ENCODE measurements around the gene C2orf66. TPM values are rescaled to one million over a fixed set of nuclear protein-coding genes. Genes with fewer than 3 reads are reported as not detected.

Gene C2orf66
- 0.32 TPM in 1 of 2 replicates, not detected in the other for total RNA-seq (2014; rRNA removed)
- polyA plus RNA-seq (2012) = 0.04 TPM

DNA sequence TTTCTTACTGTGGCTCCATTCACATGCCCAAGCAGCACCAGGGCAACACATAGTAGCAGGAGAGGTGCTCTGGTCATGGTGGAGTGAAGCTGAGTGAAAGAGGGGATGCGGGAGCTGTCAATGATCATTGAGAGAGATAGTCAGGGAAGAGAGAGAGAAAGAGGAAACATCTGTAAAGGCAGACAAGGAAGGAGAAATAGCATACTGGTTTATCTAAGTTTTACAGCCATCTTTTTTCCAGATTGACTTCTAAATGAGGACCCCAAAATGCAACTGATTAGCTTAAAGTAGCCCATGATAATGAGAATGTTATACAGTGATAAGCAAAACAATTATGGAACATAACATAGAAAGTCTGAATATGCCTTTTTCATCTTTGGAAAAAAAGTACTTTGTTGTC is at the start of gene C2orf66:
TSS of gene C2orf66 (minus strand) at position 96 of the 400 bp plus-strand sequence. CDS start at position 77, 19 bp downstream.
- DNase-seq (ENCODE audit: low read depth) = no peak

GRCh38 chr2:196854629-196855028 is 45.5 kb upstream of the C2orf66 start:
- no peak for DNase-seq (ENCODE audit: low read depth)

DNA sequence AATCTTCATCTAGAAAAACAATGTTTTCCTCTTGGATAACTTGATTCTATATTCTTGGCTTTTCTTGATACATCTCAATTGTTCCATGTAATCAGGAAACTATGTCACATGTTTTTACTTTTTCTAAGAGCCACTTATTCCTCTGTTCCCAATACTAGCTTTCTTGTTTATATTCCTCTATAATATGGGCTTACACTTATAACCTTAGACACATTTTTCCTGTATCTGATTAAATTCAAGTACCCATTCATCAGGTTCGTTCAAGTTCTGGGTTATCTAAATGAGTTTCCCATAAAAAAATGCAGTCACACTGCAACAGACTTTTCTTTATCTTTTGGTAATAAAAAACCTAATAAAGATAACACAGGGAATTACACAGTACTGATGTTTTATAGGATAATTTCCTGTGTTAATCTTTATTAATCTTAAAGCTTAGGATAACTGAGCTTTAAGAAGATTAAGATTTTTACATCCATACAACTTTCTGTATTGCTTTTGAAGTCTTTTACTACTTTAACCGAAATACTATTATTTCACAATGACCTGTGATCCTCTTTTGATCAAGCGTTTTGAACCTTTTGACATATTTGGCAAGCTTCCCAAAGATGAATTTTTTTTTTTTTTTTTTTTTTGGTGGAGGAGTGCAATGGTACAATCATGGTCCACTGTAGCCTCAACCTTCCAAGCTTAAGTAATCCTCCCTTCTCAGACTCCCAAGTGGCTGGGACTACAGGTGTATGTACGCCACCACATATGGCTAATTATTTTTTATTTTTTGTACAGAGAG is 44.3 kb upstream of the C2orf66 start:
- DNase-seq (ENCODE audit: low read depth) = no peak

GRCh38 chr2:196851088-196851487 is 41.9 kb upstream of the C2orf66 start:
- DNase-seq (ENCODE audit: low read depth) = no peak

GRCh38 chr2:196849895-196850294 is 40.7 kb upstream of the C2orf66 start:
- DNase-seq (ENCODE audit: low read depth) = peak; percentile 46

DNA sequence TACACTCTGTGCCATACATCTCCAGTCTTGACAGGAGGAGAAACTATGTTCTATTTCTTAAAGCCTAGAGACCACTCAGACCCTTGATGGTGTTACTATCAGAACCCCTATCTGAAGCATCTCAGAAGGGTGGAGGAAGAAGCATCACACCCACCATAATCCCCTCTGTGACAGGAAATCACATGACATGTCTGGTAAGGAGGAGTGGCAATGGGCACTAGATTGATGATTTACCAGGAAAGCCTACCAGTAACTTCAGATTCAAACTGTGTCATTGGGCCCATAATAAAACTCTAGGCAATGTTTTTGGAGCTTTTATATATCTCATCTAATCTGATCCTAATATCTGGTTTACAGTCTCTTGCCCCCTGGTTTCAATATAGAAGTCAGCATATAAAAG is 37.1 kb upstream of the C2orf66 start:
- DNase-seq (ENCODE audit: low read depth) = no peak

GRCh38 chr2:196845371-196845770 is 36.2 kb upstream of the C2orf66 start:
- no peak for DNase-seq (ENCODE audit: low read depth)

DNA sequence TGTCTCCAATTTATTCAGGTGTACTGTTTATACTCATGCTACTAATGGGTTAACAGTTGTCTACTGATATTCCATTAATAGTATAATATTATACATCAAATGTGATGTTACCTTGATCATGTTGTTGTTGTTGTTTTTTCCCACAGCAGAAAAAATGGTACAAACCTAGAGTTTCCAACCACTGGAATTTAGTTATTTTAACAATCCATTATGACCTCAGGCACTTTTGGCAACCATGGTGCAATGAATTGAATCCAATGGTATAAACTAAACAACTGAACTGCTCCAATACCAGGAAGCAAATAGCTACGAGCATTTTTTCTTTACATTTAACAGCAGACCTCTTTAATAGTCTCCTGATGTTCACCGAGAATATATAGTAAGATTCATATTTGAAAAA is 31.0 kb upstream of the C2orf66 start:
- no peak for DNase-seq (ENCODE audit: low read depth)

DNA sequence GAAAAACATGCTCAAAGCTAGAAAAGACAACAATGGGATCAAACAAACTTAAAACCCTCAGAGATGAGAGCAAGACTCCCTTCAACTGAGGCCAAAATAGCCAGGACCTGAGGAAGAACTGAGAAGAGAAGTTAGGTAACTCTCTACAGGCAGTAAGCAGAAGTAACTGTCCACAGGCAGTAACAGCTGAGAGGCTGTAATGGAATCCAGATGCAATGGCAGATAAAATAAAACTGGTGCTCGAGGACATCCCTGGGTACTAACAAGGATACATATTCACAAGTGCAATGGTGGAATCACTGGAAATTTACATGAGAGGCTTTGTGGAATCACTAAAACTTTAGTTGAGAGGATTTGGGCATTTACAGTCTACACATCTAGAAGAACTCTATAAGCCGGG is 30.4 kb upstream of the C2orf66 start:
- no peak for DNase-seq (ENCODE audit: low read depth)

GRCh38 chr2:196836440-196836839 is 27.3 kb upstream of the C2orf66 start:
- peak; percentile 9 for DNase-seq (ENCODE audit: low read depth)

- no peak for DNase-seq (ENCODE audit: low read depth)
Measured at GRCh38 chr2:196830701-196831100, 21.5 kb upstream of the C2orf66 start.

DNA sequence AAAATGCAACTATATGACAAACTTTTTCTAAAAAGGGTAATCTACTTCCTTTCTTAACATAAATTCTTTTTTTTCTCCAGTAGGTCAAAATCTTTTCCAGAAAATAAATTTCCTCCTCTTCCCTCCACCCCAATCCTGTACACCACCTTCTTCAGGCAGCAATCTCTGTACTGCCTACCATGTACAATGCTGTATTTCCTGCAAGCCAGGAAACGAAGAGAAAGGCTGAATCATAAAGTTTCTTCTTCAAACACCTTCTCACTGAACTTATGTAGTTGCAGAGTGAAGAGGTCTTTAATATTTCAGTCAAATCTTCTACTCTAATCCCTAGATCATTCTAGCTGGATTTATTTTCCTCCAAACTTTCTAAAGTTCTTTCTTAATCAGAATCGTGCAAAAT is 18.2 kb upstream of the C2orf66 start:
- no peak for DNase-seq (ENCODE audit: low read depth)

DNA sequence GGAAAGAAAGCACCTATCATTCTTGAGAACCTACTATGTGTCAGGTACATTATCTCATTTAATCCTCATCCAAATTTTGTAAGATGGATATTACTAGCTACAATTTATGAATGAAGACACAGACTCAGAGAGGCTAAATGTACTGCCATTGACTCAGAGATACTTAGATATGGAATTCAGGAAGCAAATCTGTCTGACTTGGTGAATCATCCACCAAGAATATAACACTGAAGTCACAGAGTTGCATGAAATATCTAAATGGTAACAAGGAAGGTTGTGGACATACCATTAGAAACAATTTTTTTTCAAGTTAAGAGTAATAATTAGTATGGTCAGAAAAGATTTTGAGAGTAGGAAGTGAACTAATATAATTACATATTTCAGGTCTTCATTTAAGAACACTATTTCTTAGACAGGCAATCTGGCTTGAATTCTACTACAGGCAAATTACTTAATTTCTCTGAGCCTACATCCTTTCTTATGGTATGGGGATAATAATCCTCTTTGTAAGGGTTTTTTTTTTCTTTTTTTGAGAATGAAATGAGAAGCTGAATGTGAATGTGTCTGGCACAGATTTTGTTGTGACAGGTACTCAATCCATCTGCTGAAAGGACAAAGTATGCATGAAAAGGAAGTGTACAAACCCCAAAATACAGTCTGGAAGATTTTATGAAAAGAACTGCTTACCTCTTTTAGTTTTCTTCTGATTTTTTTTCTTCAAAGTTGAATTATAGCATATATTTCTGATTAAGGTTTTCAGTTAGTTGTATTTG is 14.8 kb upstream of the C2orf66 start:
- peak; percentile 78 for DNase-seq (ENCODE audit: low read depth)

DNA sequence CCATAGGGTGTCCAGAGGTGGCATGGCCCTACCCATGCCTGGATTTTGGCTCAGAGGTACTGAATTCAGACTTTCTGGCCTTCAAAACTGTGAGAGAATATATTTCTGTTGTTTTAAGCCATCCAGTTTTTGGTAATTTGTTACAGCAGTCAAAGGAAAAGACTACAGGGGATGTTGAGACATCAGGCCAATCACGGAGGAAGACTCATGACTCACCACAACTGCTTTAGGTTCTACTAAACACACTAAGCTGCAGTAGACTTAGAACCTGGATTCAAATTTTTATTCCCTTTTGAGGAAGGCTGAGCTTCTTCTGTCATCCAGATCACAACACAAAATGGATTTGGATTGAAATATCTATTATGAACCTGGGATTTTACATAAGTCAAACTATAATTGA is 12.0 kb upstream of the C2orf66 start:
- peak; percentile 22 for DNase-seq (ENCODE audit: low read depth)

- DNase-seq (ENCODE audit: low read depth) = peak; percentile 32
Measured at GRCh38 chr2:196808083-196808665, 981 bp downstream of the C2orf66 start.

DNA sequence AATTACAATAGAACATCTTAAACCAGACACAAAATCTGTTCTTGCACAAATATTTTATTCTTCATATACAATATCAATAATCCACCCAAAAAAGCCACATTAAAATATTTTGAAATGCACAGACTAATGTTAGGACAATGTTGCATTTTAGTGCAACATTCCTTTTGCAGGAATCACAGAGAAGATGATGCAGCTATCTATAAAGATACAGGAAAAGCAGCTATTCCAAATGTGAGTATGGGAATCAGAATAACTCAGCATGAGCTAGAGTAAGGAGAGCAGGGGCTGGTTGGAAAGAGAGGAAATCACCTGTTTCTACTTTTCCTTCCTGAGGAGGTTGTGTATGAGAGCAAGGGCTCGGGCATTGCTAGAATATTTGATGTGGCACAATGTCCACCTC is 4.8 kb downstream of the C2orf66 start:
- peak; percentile 4 for DNase-seq (ENCODE audit: low read depth)

GRCh38 chr2:196802401-196802800 is 6.8 kb downstream of the C2orf66 start:
- DNase-seq (ENCODE audit: low read depth) = no peak

DNA sequence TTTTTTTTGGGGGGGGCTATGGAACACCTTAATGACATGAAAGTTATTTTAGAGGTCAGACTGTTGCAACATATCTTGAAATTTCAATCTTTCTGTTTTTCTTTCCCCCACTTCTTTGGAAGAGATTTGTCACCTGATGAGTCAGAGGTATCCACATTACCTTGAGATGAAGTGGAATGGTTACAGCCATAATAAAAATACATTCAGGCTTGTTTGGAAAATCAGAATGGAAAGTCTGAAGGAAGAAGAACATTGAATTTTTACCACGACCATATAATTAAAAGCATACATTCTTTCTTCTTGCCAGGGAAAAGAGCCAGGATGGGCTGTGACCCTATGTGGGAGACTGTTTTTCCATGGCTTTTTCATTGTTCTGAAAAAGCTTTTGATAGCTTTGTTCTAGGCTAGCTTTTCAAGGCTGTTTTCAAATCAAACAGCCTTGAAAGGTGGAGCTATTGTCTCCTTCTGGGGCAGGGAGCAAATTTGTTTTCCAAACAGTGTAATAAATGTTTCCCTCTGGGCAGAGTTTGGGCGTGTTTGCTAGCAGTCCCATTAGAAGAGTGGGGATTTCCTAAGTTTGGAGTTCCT is 7.4 kb downstream of the C2orf66 start:
- peak; percentile 32 for DNase-seq (ENCODE audit: low read depth)

- DNase-seq (ENCODE audit: low read depth) = no peak
Measured at GRCh38 chr2:196798980-196799379, 10.2 kb downstream of the C2orf66 start.

DNA sequence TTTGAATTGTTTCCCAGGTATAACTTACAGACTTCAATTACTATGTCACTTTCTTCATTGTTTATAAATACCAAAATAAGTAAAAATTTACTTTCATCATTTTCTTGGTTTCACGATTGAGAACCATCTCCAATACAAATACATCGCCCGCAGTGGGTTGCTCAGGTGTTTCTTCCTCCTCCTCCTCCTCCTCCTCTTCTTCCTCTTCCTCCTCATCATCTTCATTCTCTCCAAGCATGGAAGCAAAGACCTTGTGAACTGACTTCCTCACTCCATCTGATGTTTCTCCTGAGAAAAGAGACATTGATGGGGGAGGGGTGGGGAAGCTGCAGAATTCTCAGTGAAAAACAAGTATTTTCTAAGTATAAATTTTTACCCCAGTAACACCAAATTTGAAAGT is 16.3 kb downstream of the C2orf66 start:
- no peak for DNase-seq (ENCODE audit: low read depth)

DNA sequence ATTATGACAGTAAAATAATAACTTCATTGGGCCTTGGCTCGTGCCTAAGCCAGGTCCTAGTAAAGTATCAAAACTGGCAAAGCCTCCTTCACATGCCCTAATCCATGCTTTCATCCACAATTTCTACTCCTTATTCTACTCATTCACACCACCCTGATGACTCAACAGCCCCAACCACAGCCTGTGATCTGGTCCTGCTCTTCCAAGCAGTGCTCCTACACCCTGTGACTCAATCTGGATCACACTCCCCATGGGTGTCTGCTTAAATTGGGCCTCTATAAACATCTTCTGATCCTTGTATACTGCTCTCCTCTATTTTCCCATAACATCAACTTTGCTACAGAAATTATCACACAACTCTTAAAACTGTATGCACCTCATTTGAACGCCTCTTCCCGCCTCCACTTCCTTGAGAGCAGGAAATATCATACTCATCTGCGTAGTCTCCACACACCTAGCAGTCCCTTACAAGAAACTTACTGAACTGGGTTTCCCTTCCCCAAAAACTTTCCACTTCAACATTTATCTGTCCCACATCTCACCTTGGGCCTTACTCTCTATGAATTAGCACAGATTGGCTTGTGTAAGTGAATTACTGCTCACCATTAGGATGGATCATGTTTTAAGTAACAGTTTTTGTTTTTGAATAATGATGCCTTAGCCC is 25.6 kb downstream of the C2orf66 start:
- peak; percentile 79 for DNase-seq (ENCODE audit: low read depth)

- DNase-seq (ENCODE audit: low read depth) = no peak
Measured at GRCh38 chr2:196767101-196767500, 42.1 kb downstream of the C2orf66 start.

Measured in LHCN-M2 (cell line).